H1 (cell line): ENCODE results near the gene DLEC1. TPM values are rescaled to one million over a fixed set of nuclear protein-coding genes. Genes with fewer than 3 reads are reported as not detected.

Experiments
- JUND ChIP-seq: IDR thresholded peaks from 2 replicates; pipeline ENCODE4 v1.6.1; 2011; ENCODE audit warnings: mild to moderate bottlenecking, improper control_type of control experiment, low read length
- SP1 ChIP-seq: IDR thresholded peaks from 2 replicates; pipeline ENCODE4 v1.6.1; 2011; ENCODE audit warnings: low read depth, low read length
- polyA plus RNA-seq, 7 experiments: library from polyadenylated mRNA; depleted of rRNA in 3 of 7; stranded (reverse) in 5 of 7; unstranded in 2 of 7; fragments of >200 nt in 5 of 7; fragments of 200-250 nt in 2 of 7; gene quantifications; 1 replicate in 5 of 7; 2 replicates in 1 of 7; 4 replicates in 1 of 7; pipeline versions ENCODE4 v1.2.1 to v1.2.3, GENCODE V29; 2011 to 2013; ENCODE audit warnings: missing spikeins in 2 of 7, mixed read lengths in 2 of 7
- total RNA-seq: library from RNA; stranded (reverse); fragmentation: NEBNext Ultra II Directional; extraction: Animal tissue kit (Norgen Biotek cat#: 25700); gene quantifications from 2 replicates; pipeline ENCODE4 v1.2.1, GENCODE V29; 2021

Gene DLEC1
- total and polyA plus RNA-seq, 2 of the 8 experiments (the other 6 are each of a cell fraction or from before 2014, with no cell fraction given): 0.26 to 0.76 TPM

DNA sequence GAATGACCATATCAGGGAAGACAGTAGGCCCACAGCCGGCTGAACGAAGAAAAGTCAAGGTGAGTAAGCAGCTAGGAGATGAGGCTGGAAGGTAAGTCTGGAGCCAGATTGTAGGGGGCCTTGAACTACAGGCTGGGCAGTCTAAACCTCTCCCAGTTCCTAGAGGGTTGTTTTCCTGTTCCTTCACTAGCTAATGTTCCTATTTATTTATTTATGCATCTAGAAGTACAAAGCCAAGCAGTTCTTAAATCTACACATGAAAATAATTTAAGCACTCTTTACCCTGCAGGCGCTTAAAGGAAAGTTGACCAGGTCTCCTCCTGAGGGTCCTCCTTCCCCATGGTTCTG is 94.2 kb downstream of the DLEC1 start (continued):
- no peak for TF ChIP-seq JUND
- TF ChIP-seq SP1: no peak
